HG02973 (cell line): ENCODE measurements around the gene CDK5.
A peak's percentile ranks its signal among the peaks of the same experiment; 100 is the strongest.

ENCODE experiments used
- ATAC-seq: cut with Tn5 transposase; IDR thresholded peaks from one replicate; pipeline ENCODE4 v1.9.1; 2021; ENCODE audit warnings: moderate library complexity; ENCODE audit not compliant: unreplicated experiment

Gene CDK5

DNA sequence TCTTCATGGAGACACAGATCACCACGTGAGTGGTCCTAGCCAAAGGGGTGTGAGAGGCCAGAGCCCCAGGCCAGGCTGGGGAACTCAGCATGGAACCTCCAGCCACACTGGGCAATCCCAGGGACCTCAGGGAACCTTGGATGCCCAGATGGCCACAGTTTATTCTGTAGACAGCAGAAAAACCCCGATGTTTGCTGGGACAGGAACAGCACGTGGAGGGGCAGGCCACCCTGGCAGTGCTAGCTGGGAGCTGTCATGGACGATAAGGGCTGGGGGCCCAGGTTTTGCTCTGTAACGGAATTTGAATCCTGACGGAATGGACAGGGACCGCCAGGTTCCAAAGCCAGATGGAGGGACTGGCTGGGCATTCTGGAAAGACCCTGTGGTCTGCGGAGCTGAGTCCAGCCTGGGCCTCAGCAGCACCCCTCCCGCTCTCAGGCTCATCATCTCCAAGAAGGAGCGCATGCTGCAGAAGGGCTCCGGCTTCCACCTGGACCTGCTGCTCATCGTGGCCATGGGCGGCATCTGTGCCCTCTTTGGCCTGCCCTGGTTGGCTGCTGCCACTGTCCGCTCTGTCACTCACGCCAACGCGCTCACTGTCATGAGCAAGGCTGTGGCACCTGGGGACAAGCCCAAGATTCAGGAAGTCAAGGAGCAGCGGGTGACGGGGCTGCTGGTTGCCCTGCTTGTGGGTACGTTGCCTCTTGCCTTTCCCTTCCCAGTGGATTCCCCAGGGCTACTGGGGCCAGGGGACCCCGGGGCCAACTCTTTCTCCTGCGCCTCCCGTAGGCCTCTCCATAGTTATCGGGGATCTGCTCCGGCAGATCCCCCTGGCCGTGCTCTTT is 17.3 kb upstream of the CDK5 start:
- ATAC-seq: no peak

DNA sequence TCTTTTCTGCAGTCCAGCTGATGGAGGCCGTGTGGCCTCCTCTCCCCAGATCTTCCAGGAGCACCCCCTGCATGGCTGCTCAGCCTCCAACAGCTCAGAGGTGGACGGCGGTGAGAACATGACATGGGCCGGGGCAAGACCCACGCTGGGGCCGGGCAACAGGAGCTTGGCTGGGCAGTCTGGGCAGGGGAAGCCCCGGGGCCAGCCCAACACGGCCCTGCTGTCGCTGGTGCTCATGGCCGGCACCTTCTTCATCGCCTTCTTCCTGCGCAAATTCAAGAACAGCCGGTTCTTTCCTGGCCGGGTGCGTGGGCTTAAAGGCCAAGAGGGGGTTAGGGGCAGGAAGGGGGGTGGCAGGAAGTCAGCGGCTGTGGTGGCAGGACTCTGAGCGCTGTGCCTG is 16.3 kb upstream of the CDK5 start:
- no peak for ATAC-seq

DNA sequence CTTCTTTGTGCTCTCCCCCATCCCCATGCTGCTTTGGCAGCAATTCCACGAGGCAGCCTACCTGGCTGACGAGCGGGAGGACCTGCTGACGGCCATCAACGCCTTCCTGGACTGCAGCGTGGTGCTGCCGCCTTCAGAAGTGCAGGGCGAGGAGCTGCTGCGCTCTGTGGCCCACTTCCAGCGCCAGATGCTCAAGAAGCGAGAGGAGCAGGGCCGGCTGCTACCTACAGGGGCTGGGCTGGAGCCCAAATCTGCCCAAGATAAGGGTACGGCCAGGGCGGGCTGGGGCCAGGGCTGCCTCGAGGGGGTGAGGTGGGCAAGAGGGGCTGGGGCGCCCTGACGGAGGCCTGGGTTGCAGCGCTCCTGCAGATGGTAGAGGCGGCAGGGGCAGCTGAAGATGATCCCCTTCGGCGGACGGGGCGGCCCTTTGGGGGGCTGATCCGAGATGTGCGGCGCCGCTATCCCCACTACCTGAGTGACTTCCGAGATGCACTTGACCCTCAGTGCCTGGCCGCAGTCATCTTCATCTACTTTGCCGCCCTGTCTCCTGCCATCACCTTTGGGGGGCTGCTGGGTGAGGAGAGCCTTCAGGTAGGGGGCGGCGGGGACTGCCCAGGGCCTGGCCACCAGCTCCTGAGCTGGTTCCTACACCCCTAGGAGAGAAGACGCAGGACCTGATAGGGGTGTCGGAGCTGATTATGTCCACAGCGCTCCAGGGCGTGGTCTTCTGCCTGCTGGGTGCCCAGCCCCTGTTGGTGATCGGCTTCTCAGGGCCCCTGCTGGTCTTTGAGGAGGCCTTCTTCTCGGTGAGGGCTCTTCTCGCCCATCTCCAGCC is 13.6 kb upstream of the CDK5 start:
- no peak for ATAC-seq

DNA sequence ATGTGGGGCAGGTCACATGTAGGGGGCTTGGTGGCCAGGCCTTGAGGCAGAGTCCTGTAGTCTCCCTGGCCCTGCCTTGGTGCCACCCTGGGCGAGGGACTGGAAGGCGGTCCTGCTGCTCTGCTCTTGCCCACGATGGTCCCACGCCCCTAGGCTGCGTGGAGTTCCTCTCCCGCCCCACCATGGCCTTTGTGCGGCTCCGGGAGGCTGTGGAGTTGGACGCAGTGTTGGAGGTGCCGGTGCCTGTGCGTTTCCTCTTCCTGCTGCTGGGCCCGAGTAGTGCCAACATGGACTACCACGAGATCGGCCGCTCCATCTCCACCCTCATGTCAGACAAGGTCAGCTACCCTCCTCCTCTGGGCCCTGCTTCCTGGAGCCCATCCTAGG is 12.9 kb upstream of the CDK5 start:
- no peak for ATAC-seq

DNA sequence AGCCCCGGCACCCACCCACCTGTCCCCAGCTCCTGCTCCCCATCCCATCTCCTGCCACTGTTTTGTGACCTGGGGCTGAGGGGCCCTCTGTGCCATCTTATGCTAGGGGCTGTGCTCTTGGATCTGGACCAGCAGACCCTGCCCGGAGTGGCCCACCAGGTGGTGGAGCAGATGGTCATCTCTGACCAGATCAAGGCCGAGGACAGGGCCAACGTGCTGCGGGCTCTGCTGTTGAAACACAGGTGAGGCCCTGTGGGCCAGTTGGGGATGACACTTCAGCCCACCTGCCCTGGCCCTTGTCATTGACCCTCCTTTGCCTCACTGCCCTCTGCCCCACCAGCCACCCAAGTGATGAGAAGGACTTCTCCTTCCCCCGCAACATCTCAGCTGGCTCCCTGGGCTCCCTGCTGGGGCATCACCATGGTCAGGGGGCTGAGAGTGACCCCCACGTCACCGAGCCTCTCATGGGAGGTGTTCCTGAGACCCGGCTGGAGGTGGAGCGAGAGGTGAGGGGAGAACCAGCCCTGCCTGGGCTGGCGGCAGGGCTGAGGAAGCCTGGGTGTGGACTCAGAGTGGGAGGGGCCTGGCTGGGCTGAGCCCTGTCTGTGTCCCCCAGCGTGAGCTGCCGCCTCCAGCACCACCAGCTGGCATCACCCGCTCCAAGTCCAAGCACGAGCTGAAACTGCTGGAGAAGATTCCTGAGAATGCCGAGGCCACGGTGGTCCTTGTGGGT is 12.3 kb upstream of the CDK5 start:
- no peak for ATAC-seq

DNA sequence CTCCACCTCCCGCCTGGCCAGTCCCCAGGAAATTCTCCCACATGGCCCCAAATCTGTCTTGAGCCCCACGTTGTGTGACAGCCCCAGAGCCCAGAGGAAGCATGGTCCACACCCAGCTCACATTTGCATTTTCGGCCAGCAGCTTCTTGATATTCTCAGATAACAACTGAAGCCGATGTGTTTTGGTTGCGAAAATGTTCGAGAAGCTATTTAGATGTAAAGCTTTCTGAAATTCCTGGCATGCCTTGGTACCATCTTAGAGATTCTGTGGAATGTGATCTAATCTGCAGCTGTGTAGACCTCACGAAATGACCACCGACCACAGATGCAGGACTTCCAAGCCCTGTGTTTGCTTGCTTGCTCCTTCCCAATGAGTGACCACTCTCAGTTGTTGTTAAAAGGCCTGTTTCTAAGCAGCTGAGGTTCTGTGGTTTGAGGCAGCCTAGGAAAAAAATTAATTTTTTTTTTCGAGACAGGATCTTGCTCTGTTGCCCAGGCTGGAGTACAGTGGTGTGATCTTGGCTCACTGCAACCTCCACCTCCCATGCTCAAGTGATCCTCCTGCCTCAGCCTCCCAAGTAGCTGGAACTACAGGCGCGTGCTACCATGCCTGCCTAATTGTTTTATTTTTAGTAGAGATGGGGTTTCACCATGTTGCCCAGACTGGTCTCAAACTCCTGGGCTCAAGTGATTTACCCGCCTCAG is 10.5 kb upstream of the CDK5 start:
- ATAC-seq: no peak

DNA sequence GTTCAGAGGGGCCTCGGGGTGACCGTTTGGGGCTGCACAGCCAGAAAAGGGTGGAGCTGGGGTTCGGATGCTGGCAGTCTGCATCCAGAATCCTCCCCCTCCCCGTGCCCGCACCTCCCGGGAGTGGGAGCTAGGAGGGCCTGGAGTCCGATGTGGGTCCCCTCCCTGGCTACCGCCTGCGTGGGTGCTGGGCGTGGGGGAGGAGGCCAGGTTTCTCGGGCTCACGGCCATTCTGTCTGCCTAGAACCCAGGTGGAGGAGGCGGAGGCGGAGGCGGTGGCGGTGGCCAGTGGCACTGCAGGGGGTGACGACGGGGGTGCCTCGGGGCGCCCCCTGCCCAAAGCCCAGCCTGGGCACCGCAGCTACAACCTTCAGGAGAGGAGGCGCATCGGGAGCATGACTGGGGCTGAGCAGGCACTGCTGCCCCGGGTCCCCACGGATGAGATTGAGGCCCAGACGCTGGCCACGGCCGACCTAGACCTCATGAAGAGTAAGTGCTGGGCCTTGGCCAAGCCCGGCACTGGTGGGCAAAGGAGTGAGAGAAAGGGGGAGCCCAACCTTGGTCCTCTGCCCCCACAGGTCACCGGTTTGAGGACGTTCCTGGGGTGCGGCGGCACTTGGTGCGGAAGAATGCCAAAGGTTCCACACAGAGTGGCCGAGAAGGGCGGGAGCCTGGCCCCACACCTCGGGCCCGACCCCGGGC is 8.7 kb upstream of the CDK5 start:
- ATAC-seq: no peak

DNA sequence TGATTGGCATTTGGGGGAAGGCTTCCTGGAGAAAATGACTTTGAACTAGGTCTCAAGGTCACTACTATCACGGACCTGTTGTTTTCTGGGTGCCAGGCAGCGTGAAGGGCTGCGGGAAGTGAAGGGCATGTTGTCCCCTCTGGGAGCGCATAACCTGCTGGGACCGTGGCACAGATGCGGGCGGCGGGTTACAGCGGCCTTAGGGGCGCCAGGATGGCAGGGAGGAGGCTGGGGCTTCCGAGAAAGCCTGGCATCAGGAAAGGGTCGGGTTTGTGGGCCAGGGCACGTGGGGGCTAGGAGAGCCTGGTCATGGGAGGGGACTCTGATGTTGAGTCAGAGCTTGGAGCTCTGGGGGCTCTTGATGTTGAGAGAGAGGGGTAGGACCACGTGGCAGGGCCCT is 7.8 kb upstream of the CDK5 start:
- no peak for ATAC-seq

DNA sequence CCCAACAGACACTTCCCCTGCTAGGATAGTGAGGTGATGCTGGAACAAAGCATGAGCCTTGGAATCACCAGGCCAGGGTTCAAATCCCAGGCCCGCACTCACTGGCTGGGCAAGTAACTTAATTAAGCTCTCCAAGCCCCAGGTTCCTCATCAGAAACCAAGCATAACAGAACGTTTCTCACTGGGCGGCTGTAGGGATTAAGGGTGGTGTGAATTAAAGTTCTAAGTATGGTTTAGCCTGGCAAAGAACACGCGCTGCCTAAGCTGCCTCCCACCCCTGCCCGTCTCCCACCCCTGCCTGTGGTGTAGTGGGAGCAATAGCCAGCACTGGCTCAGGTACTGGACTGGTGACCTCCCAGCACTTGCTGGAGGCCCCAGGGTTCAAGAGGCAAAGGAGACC is 7.3 kb upstream of the CDK5 start:
- no peak for ATAC-seq

DNA sequence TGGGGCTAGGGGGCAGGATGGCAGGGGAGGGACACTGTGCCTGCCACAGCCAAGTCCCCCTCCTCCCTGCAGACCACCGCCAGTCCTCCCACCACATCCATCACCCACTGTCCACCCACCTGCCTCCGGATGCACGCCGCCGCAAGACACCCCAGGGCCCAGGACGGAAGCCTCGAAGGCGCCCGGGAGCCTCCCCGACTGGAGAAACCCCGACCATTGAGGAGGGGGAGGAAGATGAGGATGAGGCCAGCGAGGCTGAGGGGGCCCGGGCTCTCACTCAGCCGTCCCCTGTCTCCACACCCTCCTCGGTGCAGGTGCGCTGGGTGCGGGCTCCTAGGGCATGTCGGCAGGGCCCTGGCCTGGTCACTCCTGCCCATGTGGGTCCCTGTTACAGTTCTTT is 6.8 kb upstream of the CDK5 start:
- no peak for ATAC-seq

DNA sequence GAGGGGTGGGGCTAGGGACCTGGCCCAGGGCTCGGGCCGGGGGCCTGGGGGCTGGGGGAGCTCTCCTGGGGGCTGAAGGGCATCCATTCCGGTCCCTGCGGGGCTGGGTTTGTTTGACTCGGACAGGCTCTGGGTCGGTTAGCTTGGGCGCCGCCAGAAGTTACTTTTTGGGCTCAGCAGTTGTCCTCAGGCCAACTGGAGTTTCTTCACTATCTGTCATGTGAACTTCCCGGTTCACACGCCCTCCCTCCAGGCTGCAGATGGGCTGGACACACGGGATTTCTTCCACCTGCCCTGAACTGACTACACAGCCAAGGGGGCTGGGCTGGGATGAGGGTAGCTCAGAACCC is 5.5 kb upstream of the CDK5 start:
- no peak for ATAC-seq

DNA sequence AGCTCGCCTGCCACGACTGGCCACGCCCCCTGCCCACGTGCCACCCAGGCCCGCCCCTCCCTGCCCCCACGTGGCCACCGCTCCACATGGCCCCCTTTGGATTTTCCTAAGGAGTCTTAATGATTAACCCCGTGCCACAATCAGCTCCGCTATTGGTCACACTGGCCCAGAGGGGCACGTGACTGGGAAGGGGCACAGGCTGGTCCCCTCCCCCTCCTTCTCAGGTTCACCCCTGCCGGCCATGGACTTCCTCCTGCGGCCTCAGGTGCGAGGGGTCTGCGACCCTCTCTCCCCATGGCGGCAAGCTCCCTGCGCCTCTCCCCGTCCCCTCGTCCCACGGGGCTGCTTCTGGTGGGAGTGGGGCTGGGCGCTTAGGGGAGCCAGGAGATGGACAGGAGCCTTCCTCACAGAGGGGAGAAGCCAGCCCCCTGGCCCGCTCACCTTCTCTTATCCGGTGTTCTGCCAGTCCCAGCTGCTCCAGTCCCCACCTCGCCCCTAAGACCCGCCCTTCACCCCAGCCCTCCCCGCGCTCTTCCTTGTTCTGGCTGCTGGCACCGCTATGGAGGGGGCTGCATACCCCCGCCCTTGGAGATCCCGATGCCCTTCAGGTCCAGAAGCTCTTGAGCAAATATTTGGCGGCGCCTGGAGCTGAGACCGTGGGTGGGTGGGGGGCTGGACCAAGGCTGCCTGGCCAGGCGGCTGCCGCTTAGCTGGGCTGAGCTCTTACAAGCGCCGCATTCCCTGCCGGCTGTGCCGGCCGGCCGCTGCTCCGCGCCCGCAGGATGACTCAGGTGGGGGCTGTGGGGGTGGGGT is 4.9 kb upstream of the CDK5 start:
- ATAC-seq: no peak

DNA sequence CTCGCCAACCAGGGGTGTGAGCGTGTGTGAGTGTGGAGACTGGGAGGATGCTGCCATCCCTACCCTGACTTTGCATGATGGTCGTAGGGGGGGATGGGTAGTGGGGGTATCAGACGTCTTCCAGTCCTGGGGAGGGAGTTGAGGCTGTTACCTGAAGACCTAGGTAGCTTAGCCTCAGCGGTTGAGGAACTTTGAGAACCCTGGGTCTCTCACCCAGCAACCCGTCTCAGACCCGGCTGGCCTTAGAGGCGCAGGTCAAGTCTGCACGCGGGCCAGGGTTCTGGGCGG is 4.4 kb upstream of the CDK5 start:
- ATAC-seq: no peak

DNA sequence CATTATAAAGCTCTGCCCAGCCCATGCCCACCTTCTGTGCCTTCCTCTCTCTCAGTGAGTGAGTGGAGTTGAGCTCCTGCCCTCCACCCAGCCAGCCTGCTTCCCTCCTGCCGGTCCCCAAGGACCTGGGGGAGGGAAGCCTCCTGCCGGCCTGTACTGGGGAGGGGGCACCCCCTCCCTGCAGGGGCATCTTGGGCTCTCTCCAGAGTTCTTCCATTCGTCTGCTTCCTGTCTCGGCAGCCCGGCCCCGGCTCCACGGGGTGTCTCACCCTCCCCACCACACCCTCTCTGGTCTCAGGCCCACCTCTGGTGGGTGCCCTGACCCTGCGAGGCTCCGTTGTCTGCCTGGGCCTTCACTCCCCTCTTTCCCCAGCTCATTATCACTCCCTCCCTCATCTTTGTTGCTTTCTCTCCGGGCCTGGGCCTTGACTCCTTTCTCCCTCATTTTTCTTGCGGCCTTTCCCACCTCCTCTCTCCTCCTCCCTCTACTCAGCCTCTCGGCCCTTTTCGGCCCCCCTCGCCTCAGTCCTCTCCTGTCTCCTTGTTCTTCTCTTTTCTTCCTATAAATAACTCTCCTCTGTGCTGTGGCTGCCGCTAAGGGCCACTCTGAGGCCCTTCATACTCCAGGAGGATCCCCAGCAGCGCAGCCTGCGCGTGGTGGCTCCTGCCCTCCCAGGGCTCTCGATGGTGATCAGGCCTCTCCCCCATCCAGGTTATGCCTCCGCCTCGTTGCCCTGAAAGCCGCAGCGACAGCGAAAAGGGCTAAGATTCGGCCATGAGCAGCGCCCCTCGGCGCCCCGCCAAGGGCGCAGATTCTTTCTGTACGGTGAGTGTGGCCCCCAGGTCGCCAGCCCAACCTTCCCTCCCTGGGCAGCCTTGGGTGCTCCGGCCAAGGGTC is 3.8 kb upstream of the CDK5 start:
- ATAC-seq: no peak

DNA sequence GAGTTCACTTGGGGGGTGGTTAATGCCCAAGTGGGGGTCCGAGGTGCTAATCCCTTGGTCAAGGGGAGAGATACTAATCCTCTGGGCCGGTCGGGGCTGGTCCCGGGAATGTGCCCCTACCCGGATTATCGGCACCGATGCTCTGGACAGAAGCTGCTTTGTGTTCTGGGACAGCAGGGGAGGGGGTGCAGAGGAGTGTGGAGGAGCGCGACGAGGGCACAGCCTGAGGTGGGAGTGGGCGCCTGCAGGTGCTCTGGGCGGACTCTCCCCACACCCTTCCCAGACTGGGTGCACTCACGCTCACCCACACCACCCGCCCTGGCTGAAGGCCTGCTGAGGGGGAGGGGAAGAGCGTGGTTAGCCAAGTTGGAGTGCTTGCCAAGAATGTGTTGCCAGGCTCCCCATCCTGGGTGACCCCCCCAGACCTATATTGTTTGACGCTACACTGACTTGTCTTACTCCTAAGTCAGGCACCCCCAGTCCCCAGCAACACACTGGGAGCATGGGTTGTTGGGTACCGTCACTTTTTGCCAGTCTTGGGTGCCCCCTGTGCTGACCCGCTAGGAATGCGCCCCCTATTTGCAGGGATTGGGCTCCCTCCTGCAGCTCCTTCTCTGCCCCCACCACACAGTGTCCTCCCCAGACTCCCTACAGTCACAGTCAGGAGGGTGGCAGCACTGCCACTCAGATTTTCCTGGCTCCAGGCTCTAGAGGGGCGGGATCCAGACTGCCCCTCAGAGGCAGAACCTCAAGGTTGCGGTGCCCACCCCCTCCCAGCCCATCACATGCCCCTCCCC is 2.9 kb upstream of the CDK5 start:
- no peak for ATAC-seq

DNA sequence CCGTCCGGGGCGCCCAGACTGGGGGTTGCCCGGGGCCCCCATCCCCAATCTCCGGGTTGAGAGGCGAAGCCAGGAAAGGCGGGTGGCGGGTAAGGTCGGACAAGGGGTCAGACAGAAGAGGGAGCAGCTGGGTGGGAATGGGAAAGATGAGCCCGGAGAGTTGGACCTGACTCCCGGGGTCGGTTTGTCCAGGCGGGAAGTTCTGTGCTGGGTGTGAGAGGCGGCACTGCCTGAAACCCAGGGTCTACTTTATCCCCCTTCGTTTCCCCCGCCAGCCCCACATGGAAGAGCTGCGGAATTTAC is 2.4 kb upstream of the CDK5 start:
- ATAC-seq: no peak

DNA sequence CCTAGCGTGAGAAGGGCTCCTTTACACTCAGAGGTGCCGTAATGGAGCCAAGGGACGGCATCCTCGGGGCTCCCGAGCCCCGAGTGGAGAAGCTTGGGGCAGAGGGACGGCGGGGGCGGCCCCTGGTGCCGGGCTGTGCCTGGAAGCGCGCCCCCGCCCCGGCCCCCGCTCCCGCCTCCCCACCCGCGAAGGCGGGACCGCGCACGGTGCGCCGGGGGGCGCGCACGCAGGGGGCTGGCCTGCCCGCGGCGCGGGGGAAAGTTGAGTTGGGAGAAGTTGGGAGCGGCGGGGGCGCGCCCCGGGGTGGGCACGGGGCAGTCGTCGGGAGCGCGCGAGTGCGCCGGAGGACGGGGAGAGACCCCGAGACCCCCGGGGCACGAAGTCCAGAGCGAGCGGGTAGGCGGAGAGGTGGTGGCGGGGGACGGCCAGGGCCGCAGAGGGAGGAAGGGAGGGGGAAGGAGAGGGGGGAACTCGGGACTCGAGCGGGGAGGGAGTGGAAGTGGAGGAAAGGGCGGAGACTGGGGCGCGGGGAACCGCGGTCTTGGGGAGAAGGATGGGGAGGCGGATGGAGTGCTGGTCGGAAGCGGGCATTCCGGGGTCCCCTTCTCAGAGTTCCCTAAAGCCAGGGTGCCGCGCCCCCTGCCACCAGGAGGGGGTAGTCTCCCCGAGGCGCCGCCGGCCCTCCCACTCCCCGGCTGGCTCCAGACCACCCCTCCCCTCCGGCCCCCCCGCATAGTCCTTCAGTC is 1.8 kb upstream of the CDK5 start, which contains the start of gene SLC4A2:
TSS of gene SLC4A2 (plus strand) at position 223 of the 746 bp plus-strand sequence. CDS start 2,399 bp downstream, outside the sequence.
- ATAC-seq: peak; percentile 22
